Liver (tissue), 3 donors: ENCODE data around the gene RERE.
A peak's percentile ranks its signal among the peaks of the same experiment; 100 is the strongest.

ENCODE experiments used
- CTCF ChIP-seq: fragments of 150-350 bp; IDR thresholded peaks from 2 replicates; pipeline ENCODE4 v1.5.1; 2017; ENCODE audit warnings: improper control_type of control experiment, low read depth, low read length; ENCODE audit not compliant: missing input control
- EGR1 ChIP-seq, 2 donors: IDR thresholded peaks; 2 replicates each; pipeline ENCODE4 v1.6.1; 2016 to 2018; ENCODE audit warnings: antibody characterized with exemption in 2 of 2, low read depth in 2 of 2
- GABPA ChIP-seq, 2 donors: IDR thresholded peaks in 1 of 2; conservative IDR thresholded peaks in 1 of 2; 2 replicates each; pipeline ENCODE4 v1.6.1; 2016; ENCODE audit warnings: antibody characterized with exemption in 2 of 2, mild to moderate bottlenecking in 1 of 2, moderate library complexity in 1 of 2
- HNF4A ChIP-seq, 2 donors: conservative IDR thresholded peaks; 2 replicates each; pipeline ENCODE4 v1.6.1; 2016; ENCODE audit warnings: antibody characterized with exemption in 2 of 2, mild to moderate bottlenecking in 2 of 2
- RXRA ChIP-seq, 2 donors: IDR thresholded peaks; 2 replicates each; pipeline ENCODE4 v1.6.1; 2017 to 2018; ENCODE audit warnings: antibody characterized with exemption in 2 of 2, mild to moderate bottlenecking in 1 of 2
- TAF1 ChIP-seq: conservative IDR thresholded peaks from 2 replicates; pipeline ENCODE4 v1.6.1; 2016; ENCODE audit warnings: antibody characterized with exemption, mild to moderate bottlenecking
- YY1 ChIP-seq: IDR thresholded peaks from 2 replicates; pipeline ENCODE4 v1.6.1; 2016; ENCODE audit warnings: antibody characterized with exemption, mild to moderate bottlenecking
- TF ChIP-seq, protein P1 (sequence below): IDR thresholded peaks from 2 replicates; pipeline ENCODE4 v1.6.1; 2016; ENCODE audit warnings: antibody characterized with exemption, mild to moderate bottlenecking
- TF ChIP-seq, protein P2 (sequence below): IDR thresholded peaks from 2 replicates; pipeline ENCODE4 v1.6.1; 2016; ENCODE audit warnings: antibody characterized with exemption
- donor health status: healthy.
- donor health status: healthy.

DNA sequence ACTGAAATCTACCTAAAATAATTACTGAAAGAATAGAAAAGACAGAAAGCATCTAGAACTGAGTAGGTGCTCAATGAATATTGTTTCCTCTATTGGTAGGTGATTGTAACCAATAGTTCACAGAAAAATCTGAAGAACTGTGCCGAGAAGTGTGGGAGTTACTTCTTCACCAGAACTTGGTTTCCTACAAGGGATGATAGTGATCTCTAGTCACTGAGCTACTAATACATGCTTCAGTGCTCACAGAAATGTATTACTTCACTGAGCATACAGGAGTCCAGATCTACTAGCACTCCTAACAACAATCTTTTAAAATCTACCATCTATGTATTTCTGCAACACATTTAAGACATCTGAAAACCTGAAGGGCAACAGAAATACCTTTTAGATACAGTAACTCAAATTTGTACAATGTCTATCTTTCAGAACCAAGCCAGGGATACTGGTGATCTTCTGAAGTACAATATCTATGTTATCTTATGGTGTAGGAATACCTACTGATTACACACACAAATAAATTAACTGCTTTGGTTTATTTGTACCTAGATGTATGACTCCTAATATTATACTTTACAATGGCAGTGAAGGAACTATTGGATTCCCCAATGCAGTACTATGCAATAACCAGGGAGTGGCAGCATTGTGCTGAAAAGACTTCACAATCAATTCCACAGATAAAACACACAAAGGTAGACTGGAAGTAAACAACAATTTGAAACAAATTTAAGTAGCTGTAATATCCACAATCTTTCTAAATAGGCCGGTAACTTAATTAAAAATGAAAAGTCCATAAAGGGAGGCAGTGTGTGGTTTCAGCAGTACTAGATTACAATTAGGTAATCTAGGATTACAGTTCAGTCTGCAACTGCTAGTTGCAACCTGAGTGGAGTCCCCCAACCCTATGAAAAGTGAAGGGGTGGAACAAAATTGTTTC, 256.6 kb downstream of the RERE start:
- peak; percentile 98 for TF ChIP-seq CTCF
- no peak for TF ChIP-seq TAF1
- TF ChIP-seq, protein P1, sequence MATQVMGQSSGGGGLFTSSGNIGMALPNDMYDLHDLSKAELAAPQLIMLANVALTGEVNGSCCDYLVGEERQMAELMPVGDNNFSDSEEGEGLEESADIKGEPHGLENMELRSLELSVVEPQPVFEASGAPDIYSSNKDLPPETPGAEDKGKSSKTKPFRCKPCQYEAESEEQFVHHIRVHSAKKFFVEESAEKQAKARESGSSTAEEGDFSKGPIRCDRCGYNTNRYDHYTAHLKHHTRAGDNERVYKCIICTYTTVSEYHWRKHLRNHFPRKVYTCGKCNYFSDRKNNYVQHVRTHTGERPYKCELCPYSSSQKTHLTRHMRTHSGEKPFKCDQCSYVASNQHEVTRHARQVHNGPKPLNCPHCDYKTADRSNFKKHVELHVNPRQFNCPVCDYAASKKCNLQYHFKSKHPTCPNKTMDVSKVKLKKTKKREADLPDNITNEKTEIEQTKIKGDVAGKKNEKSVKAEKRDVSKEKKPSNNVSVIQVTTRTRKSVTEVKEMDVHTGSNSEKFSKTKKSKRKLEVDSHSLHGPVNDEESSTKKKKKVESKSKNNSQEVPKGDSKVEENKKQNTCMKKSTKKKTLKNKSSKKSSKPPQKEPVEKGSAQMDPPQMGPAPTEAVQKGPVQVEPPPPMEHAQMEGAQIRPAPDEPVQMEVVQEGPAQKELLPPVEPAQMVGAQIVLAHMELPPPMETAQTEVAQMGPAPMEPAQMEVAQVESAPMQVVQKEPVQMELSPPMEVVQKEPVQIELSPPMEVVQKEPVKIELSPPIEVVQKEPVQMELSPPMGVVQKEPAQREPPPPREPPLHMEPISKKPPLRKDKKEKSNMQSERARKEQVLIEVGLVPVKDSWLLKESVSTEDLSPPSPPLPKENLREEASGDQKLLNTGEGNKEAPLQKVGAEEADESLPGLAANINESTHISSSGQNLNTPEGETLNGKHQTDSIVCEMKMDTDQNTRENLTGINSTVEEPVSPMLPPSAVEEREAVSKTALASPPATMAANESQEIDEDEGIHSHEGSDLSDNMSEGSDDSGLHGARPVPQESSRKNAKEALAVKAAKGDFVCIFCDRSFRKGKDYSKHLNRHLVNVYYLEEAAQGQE: no peak
- no peak for TF ChIP-seq EGR1 (IDR thresholded peaks at IDR 0.05; ENCODE audit: low read depth in 2 of 2)
- no peak for TF ChIP-seq GABPA (IDR thresholded peaks at IDR 0.05 in 1 of 2, conservative IDR thresholded peaks at IDR 0.05 in 1 of 2)
- TF ChIP-seq, protein P2, sequence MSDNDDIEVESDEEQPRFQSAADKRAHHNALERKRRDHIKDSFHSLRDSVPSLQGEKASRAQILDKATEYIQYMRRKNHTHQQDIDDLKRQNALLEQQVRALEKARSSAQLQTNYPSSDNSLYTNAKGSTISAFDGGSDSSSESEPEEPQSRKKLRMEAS: no peak
- TF ChIP-seq HNF4A (conservative IDR thresholded peaks at IDR 0.05): no peak
- peak; percentile 20 for TF ChIP-seq YY1
- TF ChIP-seq RXRA (IDR thresholded peaks at IDR 0.05): peak in 1 of 2 donors; percentile 7
